NT2/D1 (cell line): ENCODE measurements around the gene TMEM25.

Experiments used
- YY1 ChIP-seq: IDR thresholded peaks from 2 replicates; pipeline ENCODE4 v1.6.1; 2011; ENCODE audit not compliant: insufficient read length, insufficient read depth
- ZNF274 ChIP-seq: IDR thresholded peaks from 2 replicates; pipeline ENCODE4 v1.6.1; 2011; ENCODE audit warnings: mild to moderate bottlenecking, low read depth, low read length

DNA sequence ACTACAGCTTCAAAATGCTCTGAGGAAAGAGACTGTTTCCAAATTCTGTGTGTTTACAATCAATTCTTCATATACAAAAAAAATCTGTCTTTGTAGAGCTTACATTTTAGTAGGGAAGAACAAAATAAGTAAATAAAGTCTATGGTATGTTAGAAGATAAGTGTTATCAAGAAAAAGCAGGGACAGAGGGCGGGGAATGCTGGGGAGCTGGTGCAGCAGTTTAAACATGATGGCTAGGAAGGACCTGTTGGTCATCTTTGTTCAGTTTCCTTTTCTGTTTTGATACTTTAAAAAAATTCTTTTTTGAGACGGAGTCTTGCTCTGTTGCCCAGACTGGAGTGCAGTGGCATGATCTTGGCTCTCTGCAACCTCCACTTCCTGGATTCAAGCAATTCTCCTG lies 16.1 kb downstream of the TMEM25 start:
- TF ChIP-seq ZNF274 = no peak
- no peak for TF ChIP-seq YY1
